Omental fat pad (tissue), 4 donors: ENCODE results near the gene GRN. TPM values are rescaled to one million over a fixed set of nuclear protein-coding genes. Genes with fewer than 3 reads are reported as not detected.

ENCODE experiments used
- ATAC-seq: fragments of 150-250 bp; one replicate; pipeline ENCODE4 v1.9.1; 2016; ENCODE audit warnings: mild to moderate bottlenecking, moderate library complexity; ENCODE audit not compliant: low FRiP score
- DNase-seq: peaks from one replicate; pipeline ENCODE4 v3.0.0-alpha.2; 2019; ENCODE audit warnings: low spot score
- total RNA-seq, 4 donors: library from RNA; depleted of rRNA; stranded (reverse); fragments of >200 nt; gene quantifications; one replicate each; pipeline ENCODE4 v1.1.0, GENCODE V29; 2016
- TF ChIP-seq, protein P1 (sequence below), 3 donors: fragments of 450-650 bp; IDR thresholded peaks; one replicate each; pipeline ENCODE4 v1.5.1; 2016 to 2017; ENCODE audit warnings: antibody characterized with exemption in 3 of 3, mild to moderate bottlenecking in 3 of 3, moderate library complexity in 2 of 3

GRN gene
- 100 to 1,000 TPM; 275 to 379 (median 316) TPM for total RNA-seq

DNA sequence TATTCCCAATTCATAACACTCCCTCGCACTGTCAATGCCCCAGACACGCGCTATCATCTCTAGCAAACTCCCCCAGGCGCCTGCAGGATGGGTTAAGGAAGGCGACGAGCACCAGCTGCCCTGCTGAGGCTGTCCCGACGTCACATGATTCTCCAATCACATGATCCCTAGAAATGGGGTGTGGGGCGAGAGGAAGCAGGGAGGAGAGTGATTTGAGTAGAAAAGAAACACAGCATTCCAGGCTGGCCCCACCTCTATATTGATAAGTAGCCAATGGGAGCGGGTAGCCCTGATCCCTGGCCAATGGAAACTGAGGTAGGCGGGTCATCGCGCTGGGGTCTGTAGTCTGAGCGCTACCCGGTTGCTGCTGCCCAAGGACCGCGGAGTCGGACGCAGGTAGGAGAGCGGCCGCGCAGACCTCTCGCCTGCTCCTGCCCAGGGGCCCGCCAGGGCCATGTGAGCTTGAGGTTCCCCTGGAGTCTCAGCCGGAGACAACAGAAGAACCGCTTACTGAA, at the start of gene GRN:
TSS of gene GRN (plus strand) at position 364 of the 515 bp plus-strand sequence. CDS start 3,863 bp downstream, outside the sequence.
- TF ChIP-seq, protein P1, sequence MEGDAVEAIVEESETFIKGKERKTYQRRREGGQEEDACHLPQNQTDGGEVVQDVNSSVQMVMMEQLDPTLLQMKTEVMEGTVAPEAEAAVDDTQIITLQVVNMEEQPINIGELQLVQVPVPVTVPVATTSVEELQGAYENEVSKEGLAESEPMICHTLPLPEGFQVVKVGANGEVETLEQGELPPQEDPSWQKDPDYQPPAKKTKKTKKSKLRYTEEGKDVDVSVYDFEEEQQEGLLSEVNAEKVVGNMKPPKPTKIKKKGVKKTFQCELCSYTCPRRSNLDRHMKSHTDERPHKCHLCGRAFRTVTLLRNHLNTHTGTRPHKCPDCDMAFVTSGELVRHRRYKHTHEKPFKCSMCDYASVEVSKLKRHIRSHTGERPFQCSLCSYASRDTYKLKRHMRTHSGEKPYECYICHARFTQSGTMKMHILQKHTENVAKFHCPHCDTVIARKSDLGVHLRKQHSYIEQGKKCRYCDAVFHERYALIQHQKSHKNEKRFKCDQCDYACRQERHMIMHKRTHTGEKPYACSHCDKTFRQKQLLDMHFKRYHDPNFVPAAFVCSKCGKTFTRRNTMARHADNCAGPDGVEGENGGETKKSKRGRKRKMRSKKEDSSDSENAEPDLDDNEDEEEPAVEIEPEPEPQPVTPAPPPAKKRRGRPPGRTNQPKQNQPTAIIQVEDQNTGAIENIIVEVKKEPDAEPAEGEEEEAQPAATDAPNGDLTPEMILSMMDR (IDR thresholded peaks at IDR 0.05), result no peak
- ATAC-seq (peak; percentile 98), DNase-seq (peak; percentile 88)

DNA sequence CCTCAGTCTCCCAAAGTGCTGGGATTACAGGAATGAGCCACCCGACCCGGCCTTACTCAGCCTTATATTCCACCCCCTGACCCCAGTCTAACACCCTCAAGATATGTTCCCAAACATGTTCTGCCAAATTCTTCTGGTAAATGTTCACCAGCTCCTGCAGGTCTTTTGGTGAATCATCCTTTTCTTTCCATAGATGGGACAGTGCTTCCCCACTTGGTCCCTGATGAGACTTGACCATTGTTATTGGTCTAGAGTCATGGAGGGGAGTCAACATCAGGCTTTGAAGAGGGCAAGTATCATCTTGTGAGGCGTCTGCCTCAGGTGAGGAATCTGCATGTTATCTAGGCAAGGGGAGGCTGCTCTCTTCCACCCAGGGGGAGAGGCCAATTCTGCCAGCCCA, 47.1 kb upstream of the GRN start:
- ATAC-seq, result no peak
- TF ChIP-seq, protein P1 (IDR thresholded peaks at IDR 0.05), result no peak
- no peak for DNase-seq

DNA sequence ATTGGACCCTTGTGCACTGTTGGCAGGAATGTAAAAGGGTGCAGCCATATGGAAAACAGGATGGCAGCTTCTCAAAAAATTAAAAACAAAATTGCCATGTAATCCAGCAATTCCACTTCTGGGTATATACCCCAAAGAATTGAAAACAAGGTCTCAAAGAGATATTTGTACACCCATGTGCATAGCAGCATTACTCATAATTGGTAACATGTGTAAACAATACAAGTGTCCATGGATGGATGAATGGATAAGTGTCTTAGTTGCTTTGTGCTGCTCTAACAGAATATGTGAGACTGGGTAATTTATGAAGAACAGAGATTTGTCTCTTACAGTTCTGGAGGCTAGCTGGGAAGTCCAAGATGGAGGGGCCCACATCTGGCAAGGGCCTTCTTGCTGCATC, 40.5 kb upstream of the GRN start:
- no peak for DNase-seq
- TF ChIP-seq, protein P1 (IDR thresholded peaks at IDR 0.05), result no peak
- no peak for ATAC-seq

DNA sequence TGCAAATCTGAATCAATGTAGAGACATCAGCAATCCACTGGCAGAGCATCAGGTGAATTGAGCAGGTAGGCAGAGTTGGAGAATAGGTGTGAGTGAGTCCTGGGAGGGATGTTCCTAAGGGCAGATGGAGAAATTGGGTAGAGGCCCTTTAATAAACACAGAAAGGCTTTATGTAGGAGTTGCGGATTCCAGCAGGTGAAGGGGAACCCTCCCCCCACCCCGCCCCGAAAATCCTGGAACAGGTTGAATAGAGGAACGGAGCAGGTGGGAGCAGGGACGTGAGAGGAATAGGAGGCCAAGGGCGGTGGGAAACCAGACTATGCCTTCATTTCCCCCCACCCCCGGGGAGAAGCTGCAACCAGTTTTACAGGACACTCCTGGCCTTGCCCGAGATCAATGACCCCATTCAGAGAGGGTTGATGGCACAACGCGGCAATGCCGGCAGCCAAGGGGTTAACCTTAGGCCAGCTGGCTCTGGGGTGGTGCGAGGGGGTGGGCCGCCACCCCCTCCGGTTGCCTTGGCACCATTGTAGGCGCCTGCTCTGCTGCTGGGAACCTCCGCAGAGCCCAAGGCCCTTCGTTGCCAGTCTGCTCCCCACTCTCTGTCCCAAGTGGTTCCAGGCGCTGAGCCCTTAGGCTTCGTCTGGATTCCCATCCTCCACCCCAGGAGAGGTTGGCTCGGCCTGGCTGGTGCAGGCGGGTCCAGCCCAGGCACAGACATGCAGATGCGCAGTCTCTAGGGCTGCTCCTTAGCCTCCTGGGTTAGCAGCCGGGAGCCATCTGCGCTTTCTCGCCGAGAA, 37.5 kb upstream of the GRN start:
- TF ChIP-seq, protein P1 (IDR thresholded peaks at IDR 0.05), result no peak
- DNase-seq (no peak), ATAC-seq (peak; percentile 68)

DNA sequence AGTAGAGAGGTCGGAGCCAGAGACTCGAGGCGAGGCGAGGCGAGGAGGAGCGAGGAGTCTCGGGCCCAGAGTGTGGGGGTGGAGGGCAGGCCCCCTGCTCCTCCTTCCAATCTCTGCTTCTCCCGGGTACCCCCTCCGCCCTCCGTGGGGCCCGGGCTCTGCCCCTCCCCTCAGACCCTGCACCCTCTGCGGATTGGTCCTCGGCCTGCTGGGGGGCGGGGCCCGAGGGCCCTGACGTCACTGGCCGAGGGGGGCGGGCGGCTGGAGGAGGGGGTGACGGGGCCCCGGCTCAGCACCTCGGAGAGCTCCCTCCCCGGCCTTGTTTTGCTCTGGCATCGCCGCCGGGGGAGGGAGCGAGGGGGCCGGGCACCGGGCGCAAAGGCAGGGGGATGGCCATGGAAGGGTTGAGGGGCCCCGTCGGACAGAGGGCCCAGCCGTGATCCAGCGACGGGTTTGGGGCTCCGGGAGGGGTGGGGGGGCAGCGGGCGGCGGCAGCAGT, 36.7 kb upstream of the GRN start, which contains the start of gene RUNDC3A:
TSS of gene RUNDC3A (plus strand) at position 282 of the 499 bp plus-strand sequence. CDS start 232 bp downstream, outside the sequence.
- TF ChIP-seq, protein P1 (IDR thresholded peaks at IDR 0.05), result no peak

DNA sequence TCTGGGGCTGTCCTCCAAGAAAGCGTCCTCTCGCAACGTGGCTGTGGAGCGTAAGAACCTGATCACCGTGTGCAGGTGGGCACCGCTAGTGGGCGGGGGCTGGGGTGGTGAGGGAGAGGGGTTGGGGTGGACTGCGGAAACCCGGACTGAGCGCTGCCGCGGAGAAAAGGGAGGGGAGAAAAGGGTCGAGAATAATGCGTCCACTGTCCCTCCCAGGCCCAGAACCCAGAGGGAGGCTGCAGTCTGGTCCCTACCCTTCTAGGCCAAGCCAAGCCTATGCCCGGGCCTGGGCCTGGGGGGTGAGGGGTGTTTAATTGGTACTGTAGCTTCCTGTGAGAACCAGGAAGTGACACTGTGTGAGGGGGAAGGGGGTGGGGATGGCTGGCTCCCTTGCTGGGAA, 36.2 kb upstream of the GRN start:
- TF ChIP-seq, protein P1 (IDR thresholded peaks at IDR 0.05), result no peak
- ATAC-seq, result no peak
- no peak for DNase-seq

More for the DNA sequence above, 36.7 kb upstream of the GRN start, which contains the start of gene RUNDC3A:
- DNase-seq (peak; percentile 61), ATAC-seq (peak; percentile 97)
